Right lobe of liver (tissue), 4 donors: ENCODE results near the gene TFG.

ENCODE experiments used
- CTCF ChIP-seq, 4 donors: fragments of 200-600 bp in 3 of 4; fragments of 450-650 bp in 1 of 4; IDR thresholded peaks; one replicate each; pipeline versions ENCODE4 v1.5.1 to v1.8.0; 2016 to 2022; ENCODE audit warnings: antibody characterized with exemption in 4 of 4, mild to moderate bottlenecking in 2 of 4
- POLR2A ChIP-seq: fragments of 450-650 bp; IDR thresholded peaks from one replicate; pipeline ENCODE4 v1.6.1; 2017; ENCODE audit warnings: antibody characterized with exemption, mild to moderate bottlenecking
- donor health status: DM: no; HTN: no; CAD: no.
- donor health status: DM: no; HTN: no; CAD: no.
- donor health status: DM: no; HTN: yes; CAD: no.

- TF ChIP-seq CTCF (IDR thresholded peaks at IDR 0.05), result no peak
- no peak for TF ChIP-seq POLR2A
Observed at GRCh38 chr3:100775669-100776068, 66.4 kb downstream of the TFG start.
